HepG2 (cell line): ENCODE results near the gene ATPAF1.

Source experiments
- GLI4 ChIP-seq: sonication (generic); formaldehyde crosslinking; IDR thresholded peaks from 2 replicates; pipeline ENCODE4 v1.5.1; 2020; ENCODE audit warnings: missing genetic modification reagents, mild to moderate bottlenecking, moderate library complexity, borderline replicate concordance
- KAT7 ChIP-seq: IDR thresholded peaks from 2 replicates; pipeline ENCODE4 v1.6.1; 2018; ENCODE audit warnings: borderline replicate concordance, missing compliant biosample characterization
- KLF16 ChIP-seq, 2 experiments: sonication (generic) in 1 of 2; formaldehyde crosslinking in 1 of 2; IDR thresholded peaks; 2 replicates each; pipeline versions ENCODE4 v1.6.1 to v1.8.0; 2016 to 2023; ENCODE audit warnings: missing genetic modification reagents in 2 of 2, missing compliant biosample characterization in 1 of 2
- POLR2A ChIP-seq, 2 experiments: IDR thresholded peaks; 2 replicates each; pipeline ENCODE4 v1.6.1; 2011; ENCODE audit warnings: low read depth in 2 of 2, low read length in 2 of 2, mild to moderate bottlenecking in 1 of 2, moderate library complexity in 1 of 2; ENCODE audit not compliant: insufficient read depth in 1 of 2
- ZNF207 ChIP-seq: fragments of 450-650 bp; IDR thresholded peaks from 2 replicates; pipeline ENCODE4 v1.6.1; 2016; ENCODE audit warnings: antibody characterized with exemption, borderline replicate concordance
- ZSCAN12 ChIP-seq: sonication (generic); formaldehyde crosslinking; IDR thresholded peaks from 2 replicates; pipeline ENCODE4 v1.9.0; 2021; ENCODE audit warnings: mild to moderate bottlenecking, missing genetic modification reagents
- TF ChIP-seq, protein P1 (sequence below): sonication (generic); formaldehyde crosslinking; IDR thresholded peaks from 2 replicates; pipeline ENCODE4 v1.4.0; 2020; ENCODE audit warnings: missing genetic modification reagents
- TF ChIP-seq, protein P2 (sequence below): sonication (generic); formaldehyde crosslinking; IDR thresholded peaks from 2 replicates; pipeline ENCODE4 v1.4.0; 2020; ENCODE audit warnings: missing genetic modification reagents, borderline replicate concordance
- TF ChIP-seq, protein P3 (sequence below): IDR thresholded peaks from 2 replicates; pipeline ENCODE4 v1.6.1; 2016

DNA sequence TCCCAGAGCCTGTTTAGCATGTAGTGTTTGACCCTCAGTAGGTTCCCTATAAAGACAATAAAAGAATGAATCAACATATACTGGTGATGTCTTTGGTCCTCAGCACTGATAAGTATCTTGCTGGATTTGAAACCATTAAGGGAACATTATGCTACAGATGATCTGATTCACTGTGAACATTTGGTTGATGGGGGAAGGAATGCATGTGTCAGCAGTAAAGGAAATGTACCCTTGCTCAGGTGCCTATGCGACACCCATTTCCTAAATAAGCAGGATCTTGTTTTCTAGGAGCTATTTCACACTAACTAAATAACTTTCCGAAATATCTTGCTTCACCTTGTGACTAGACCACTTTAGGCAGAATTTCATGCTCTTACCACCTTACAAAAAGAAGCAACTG, 16.5 kb upstream of the ATPAF1 start:
- TF ChIP-seq, protein P1, sequence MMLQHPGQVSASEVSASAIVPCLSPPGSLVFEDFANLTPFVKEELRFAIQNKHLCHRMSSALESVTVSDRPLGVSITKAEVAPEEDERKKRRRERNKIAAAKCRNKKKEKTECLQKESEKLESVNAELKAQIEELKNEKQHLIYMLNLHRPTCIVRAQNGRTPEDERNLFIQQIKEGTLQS (CRISPR knock-in tag), result no peak
- TF ChIP-seq POLR2A (IDR thresholded peaks at IDR 0.05; ENCODE audit: insufficient read depth in 1 of 2, low read depth in 2 of 2, low read length in 2 of 2) (no peak), KAT7 (CRISPR knock-in tag) (no peak), ZNF207 (no peak), GLI4 (CRISPR knock-in tag) (no peak), ZSCAN12 (no peak), KLF16 (CRISPR knock-in tag; IDR thresholded peaks at IDR 0.05) (no peak)
- TF ChIP-seq, protein P2, sequence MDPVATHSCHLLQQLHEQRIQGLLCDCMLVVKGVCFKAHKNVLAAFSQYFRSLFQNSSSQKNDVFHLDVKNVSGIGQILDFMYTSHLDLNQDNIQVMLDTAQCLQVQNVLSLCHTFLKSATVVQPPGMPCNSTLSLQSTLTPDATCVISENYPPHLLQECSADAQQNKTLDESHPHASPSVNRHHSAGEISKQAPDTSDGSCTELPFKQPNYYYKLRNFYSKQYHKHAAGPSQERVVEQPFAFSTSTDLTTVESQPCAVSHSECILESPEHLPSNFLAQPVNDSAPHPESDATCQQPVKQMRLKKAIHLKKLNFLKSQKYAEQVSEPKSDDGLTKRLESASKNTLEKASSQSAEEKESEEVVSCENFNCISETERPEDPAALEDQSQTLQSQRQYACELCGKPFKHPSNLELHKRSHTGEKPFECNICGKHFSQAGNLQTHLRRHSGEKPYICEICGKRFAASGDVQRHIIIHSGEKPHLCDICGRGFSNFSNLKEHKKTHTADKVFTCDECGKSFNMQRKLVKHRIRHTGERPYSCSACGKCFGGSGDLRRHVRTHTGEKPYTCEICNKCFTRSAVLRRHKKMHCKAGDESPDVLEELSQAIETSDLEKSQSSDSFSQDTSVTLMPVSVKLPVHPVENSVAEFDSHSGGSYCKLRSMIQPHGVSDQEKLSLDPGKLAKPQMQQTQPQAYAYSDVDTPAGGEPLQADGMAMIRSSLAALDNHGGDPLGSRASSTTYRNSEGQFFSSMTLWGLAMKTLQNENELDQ (CRISPR knock-in tag), result no peak
- TF ChIP-seq, protein P3, sequence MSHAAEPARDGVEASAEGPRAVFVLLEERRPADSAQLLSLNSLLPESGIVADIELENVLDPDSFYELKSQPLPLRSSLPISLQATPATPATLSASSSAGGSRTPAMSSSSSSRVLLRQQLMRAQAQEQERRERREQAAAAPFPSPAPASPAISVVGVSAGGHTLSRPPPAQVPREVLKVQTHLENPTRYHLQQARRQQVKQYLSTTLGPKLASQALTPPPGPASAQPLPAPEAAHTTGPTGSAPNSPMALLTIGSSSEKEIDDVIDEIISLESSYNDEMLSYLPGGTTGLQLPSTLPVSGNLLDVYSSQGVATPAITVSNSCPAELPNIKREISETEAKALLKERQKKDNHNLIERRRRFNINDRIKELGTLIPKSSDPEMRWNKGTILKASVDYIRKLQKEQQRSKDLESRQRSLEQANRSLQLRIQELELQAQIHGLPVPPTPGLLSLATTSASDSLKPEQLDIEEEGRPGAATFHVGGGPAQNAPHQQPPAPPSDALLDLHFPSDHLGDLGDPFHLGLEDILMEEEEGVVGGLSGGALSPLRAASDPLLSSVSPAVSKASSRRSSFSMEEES (CRISPR knock-in tag), result no peak
